ENCODE measurements around the gene NUDT3. TPM values are rescaled to one million over a fixed set of nuclear protein-coding genes. Genes with fewer than 3 reads are reported as not detected.
A peak's percentile ranks its signal among the peaks of the same experiment; 100 is the strongest.
"Not testable (repeated sequence)": the region's sequence is repeated elsewhere in the genome, so short reads cannot be mapped to it uniquely, and the experiment has no call there.

Gene NUDT3
- total and polyA plus RNA-seq, 9 of the 15 experiments (the other 6 are each of a cell fraction or from before 2014, with no cell fraction given), result 5.4 to 81.2 (median 56.4) TPM

- 95% methylated on average over 5 of the region's 5 CpGs for WGBS (ENCODE audit: insufficient coverage, low coverage, missing lambda C conversion rate)
- Histone ChIP-seq H3K27me3 (ENCODE audit: control insufficient read depth in 2 of 2, insufficient read depth in 2 of 2, low read length in 2 of 2) (no peaks in the 10 kb centered on the region), H3K4me2 (ENCODE audit: insufficient read depth, low read length) (no peak overlapping the region), H3K9me3 (replicated peaks; ENCODE audit: control insufficient read depth, insufficient read depth, low read depth, low read length) (no peaks in the 10 kb centered on the region), H3K9ac (ENCODE audit: insufficient read depth in 1 of 2, low read depth in 2 of 2, low read length in 2 of 2) (no peak overlapping the region), H3K9me1 (ENCODE audit: control insufficient read depth, insufficient read depth, low read length) (no peaks in the 10 kb centered on the region), H3K36me3 (ENCODE audit: control insufficient read depth, insufficient read depth, low read length) (peaks cover 48% of the 10 kb centered on the region; the same call in 2 of the 3 replicates), H3K27ac (ENCODE audit: extremely low read depth, low read depth, low read length) (no peak overlapping the region), H4K20me1 (replicated peaks; ENCODE audit: control insufficient read depth, insufficient read depth, low read length) (peaks cover 13% of the 10 kb centered on the region), H3K4me3 (no peak overlapping the region), H3K4me1 (replicated peaks in 1 of 2; ENCODE audit: control insufficient read depth in 2 of 2, insufficient read depth in 2 of 2, low read length in 2 of 2) (peaks cover 3 to 12% of the 10 kb centered on the region in 2 experiments; a peak in 4 of 5 replicates), H2AFZ (ENCODE audit: low read depth, low read length) (no peak overlapping the region), H3K79me2 (ENCODE audit: control insufficient read depth, insufficient read depth, low read length) (peaks cover 97% of the 10 kb centered on the region)
- in situ Hi-C loops (cut with MboI) (no loop called here), intact Hi-C loops (cut with micrococcal nuclease) (no loop called here)
- BruUV-seq (replicated peaks), result no TSS peak
- DNase-seq (ENCODE audit: extremely low read depth in 1 of 4, low spot score in 3 of 4), result no peak
- peak; percentile 23 for FAIRE-seq
- ChIA-PET CTCF (ENCODE audit: low intra/inter-chr PET ratio) (no interaction called here), POLR2A (interaction anchor here (1.4 to 1.9 kb wide), 2 partner anchors 9 to 13 kb away, joined by 3 to 9 read pairs; no protein-coding TSS in a partner anchor)
- ATAC-seq, result no peak
- TF ChIP-seq KDM2B (CRISPR knock-in tag; IDR thresholded peaks at IDR 0.05) (no peak), MTA2 (IDR thresholded peaks at IDR 0.05; ENCODE audit: low read depth) (no peak), PML (IDR thresholded peaks at IDR 0.05; ENCODE audit: low read length) (no peak)
Observed at GRCh38 chr6:34377984-34378383, 14.5 kb downstream of the NUDT3 start.

- H2AFZ ChIP-seq (ENCODE audit: low read depth, low read length); FAIRE-seq; H3K27me3 ChIP-seq (ENCODE audit: control insufficient read depth in 2 of 2, insufficient read depth in 2 of 2, low read length in 2 of 2); H3K4me2 ChIP-seq (ENCODE audit: insufficient read depth, low read length); in situ Hi-C loops (cut with MboI); H3K9ac ChIP-seq (ENCODE audit: insufficient read depth in 1 of 2, low read depth in 2 of 2, low read length in 2 of 2); H3K9me1 ChIP-seq (ENCODE audit: control insufficient read depth, insufficient read depth, low read length); BruUV-seq (replicated peaks); DNase-seq (ENCODE audit: extremely low read depth in 1 of 4, low spot score in 3 of 4); intact Hi-C loops (cut with micrococcal nuclease); H3K4me3 ChIP-seq; H3K9me3 ChIP-seq (replicated peaks; ENCODE audit: control insufficient read depth, insufficient read depth, low read depth, low read length); CTCF ChIA-PET (ENCODE audit: low intra/inter-chr PET ratio); H3K27ac ChIP-seq (ENCODE audit: extremely low read depth, low read depth, low read length): not testable (repeated sequence)
- ATAC-seq, result peak; percentile 26; the same call in 1 of the 3 replicates
- peaks cover 3 to 12% of the 10 kb centered on the region in 2 experiments; a peak in 4 of 5 replicates for H3K4me1 ChIP-seq (replicated peaks in 1 of 2; ENCODE audit: control insufficient read depth in 2 of 2, insufficient read depth in 2 of 2, low read length in 2 of 2)
- POLR2A ChIA-PET, result interaction anchor here (1.4 kb wide), 1 partner anchor 9 kb away, joined by 3 read pairs; no protein-coding TSS in a partner anchor
- WGBS (ENCODE audit: insufficient coverage, low coverage, missing lambda C conversion rate), result 70% methylated on average over 5 of the region's 5 CpGs
- TF ChIP-seq ARID1B (IDR thresholded peaks at IDR 0.05) (peak; percentile 16; the same call in 1 of the 2 replicates), ZNF384 (IDR thresholded peaks at IDR 0.05; ENCODE audit: low read depth, low read length) (peak; percentile 70), KDM1A (IDR thresholded peaks at IDR 0.05) (peak in 1 of 2 experiments; percentile 40; a peak in 2 of 4 replicates), PRDM10 (IDR thresholded peaks at IDR 0.05; ENCODE audit: partially characterized antibody) (peak; percentile 82), C11orf30 (IDR thresholded peaks at IDR 0.05; ENCODE audit: low read depth) (0 out of 2 replicates have a peak, but pooled peaks have one; percentile 33), NFIC (IDR thresholded peaks at IDR 0.05) (peak; percentile 94), ZNF316 (IDR thresholded peaks at IDR 0.05) (peak; percentile 63), BCOR (IDR thresholded peaks at IDR 0.05) (peak; percentile 74; the same call in 1 of the 2 replicates), TRIM24 (IDR thresholded peaks at IDR 0.05) (peak in 1 of 2 experiments; percentile 29; a peak in 1 of 4 replicates), RCOR1 (IDR thresholded peaks at IDR 0.05; ENCODE audit: borderline replicate concordance in 1 of 2, low read depth in 2 of 2, low read length in 2 of 2) (0 out of 4 replicates have a peak, but pooled peaks of 1 of the 2 experiments have one; percentile 17), TRIM28 (IDR thresholded peaks at IDR 0.05) (peak; percentile 63; the same call in 1 of the 2 replicates), CBFA2T3 (IDR thresholded peaks at IDR 0.05) (peak; percentile 19; the same call in 1 of the 2 replicates)
- H3K79me2 ChIP-seq (ENCODE audit: control insufficient read depth, insufficient read depth, low read length), result peaks cover 97% of the 10 kb centered on the region
- peaks cover 13% of the 10 kb centered on the region for H4K20me1 ChIP-seq (replicated peaks; ENCODE audit: control insufficient read depth, insufficient read depth, low read length)
- peaks cover 47% of the 10 kb centered on the region; the same call in 2 of the 3 replicates for H3K36me3 ChIP-seq (ENCODE audit: control insufficient read depth, insufficient read depth, low read length)
Observed at GRCh38 chr6:34377571-34377970, 14.9 kb downstream of the NUDT3 start.
